Measurements from ENCODE around the gene NR3C2.

DNA sequence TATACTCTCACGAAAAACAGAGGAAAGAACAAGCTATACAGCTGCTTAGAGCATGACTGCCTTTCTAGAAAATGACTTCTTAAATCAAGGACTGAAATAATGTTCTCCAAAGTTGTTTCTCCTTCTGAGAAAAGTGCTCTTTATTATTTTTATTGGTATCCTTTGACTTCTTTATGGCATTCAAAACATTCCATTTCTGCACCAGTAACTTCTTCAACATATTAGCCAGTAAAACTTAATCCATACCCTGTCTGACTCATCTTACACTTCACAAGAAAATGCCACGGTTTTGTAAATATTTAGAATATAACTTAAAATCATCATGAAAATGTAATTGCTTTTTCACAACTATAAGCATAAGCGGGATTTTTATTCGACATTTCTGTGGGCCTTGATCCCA, 180.4 kb downstream of the NR3C2 start:
- TF ChIP-seq, protein P1, sequence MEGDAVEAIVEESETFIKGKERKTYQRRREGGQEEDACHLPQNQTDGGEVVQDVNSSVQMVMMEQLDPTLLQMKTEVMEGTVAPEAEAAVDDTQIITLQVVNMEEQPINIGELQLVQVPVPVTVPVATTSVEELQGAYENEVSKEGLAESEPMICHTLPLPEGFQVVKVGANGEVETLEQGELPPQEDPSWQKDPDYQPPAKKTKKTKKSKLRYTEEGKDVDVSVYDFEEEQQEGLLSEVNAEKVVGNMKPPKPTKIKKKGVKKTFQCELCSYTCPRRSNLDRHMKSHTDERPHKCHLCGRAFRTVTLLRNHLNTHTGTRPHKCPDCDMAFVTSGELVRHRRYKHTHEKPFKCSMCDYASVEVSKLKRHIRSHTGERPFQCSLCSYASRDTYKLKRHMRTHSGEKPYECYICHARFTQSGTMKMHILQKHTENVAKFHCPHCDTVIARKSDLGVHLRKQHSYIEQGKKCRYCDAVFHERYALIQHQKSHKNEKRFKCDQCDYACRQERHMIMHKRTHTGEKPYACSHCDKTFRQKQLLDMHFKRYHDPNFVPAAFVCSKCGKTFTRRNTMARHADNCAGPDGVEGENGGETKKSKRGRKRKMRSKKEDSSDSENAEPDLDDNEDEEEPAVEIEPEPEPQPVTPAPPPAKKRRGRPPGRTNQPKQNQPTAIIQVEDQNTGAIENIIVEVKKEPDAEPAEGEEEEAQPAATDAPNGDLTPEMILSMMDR (conservative IDR thresholded peaks at IDR 0.05; ENCODE audit: low read length) = no peak
- TF ChIP-seq EZH2phosphoT487 (IDR thresholded peaks at IDR 0.05; ENCODE audit: borderline replicate concordance, low read depth, low read length) = no peak

Data from OCI-LY7 (cell line).